ENCODE results near the gene TUBB6.

DNA sequence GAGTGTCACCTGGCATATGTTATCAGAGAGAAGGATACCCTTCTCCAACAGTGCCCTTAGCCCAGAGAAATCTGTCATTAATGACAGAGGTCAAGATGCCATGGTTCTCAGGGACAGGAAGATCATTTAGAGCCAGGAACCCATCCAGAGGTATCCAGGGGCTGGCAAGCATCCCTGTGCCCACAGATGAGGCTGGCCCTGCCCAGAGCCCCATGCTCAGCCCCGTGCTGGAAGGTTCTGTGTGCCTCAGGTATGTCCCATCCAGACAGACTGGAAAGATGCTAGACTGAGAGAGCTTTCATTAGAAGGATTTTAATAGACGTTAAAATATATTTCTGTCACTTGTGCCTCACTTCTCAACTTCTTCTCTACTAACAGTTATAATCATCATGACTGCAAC is 8.2 kb upstream of the TUBB6 start:
- TF ChIP-seq, protein P1, sequence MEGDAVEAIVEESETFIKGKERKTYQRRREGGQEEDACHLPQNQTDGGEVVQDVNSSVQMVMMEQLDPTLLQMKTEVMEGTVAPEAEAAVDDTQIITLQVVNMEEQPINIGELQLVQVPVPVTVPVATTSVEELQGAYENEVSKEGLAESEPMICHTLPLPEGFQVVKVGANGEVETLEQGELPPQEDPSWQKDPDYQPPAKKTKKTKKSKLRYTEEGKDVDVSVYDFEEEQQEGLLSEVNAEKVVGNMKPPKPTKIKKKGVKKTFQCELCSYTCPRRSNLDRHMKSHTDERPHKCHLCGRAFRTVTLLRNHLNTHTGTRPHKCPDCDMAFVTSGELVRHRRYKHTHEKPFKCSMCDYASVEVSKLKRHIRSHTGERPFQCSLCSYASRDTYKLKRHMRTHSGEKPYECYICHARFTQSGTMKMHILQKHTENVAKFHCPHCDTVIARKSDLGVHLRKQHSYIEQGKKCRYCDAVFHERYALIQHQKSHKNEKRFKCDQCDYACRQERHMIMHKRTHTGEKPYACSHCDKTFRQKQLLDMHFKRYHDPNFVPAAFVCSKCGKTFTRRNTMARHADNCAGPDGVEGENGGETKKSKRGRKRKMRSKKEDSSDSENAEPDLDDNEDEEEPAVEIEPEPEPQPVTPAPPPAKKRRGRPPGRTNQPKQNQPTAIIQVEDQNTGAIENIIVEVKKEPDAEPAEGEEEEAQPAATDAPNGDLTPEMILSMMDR (IDR thresholded peaks at IDR 0.05; ENCODE audit: low read length) = no peak
- TF ChIP-seq EZH2 (IDR thresholded peaks at IDR 0.05; ENCODE audit: borderline replicate concordance, low read length) = no peak
